Coronary artery (tissue), 2 donors: ENCODE measurements around the gene FAM47C.
"Not testable (repeated sequence)": the region's sequence is repeated elsewhere in the genome, so short reads cannot be mapped to it uniquely, and the experiment has no call there.

Source experiments
- DNase-seq: peaks from one replicate; pipeline ENCODE4 v3.0.0-alpha.2; 2017; ENCODE audit warnings: low spot score
- H3K27ac ChIP-seq, 2 donors: fragments of 200-600 bp; sonication (generic); one replicate each; pipeline ENCODE4 v1.5.1; 2016 to 2019
- H3K4me3 ChIP-seq: fragments of 200-600 bp; sonication (generic); 2 replicates; pipeline ENCODE4 v1.5.1; 2016; ENCODE audit warnings: mild to moderate bottlenecking, moderate library complexity
- TF ChIP-seq, protein P1 (sequence below): fragments of 200-600 bp; sonication (generic); IDR thresholded peaks from one replicate; pipeline ENCODE4 v1.5.1; 2019; ENCODE audit warnings: antibody characterized with exemption

FAM47C gene

DNA sequence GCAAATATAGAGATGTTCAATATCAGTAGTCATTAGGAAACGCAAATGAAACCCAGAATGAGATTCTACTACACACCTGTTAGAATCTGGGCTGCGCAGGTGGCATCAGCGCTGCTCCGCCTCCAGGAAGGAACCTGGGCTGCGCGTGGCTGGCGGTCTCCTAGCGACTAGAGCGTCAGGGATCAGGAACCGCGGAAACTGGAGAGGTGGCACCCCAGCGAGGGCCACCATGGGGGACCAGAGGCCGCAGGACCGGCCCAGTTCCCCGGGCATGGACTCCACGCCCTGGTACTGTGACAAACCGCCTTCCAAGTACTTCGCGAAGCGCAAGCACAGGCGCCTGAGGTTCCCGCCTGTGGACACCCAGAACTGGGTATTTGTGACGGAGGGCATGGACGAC, at the start of gene FAM47C:
FAM47C (plus strand) TSS at position 185 of the 400 bp plus-strand sequence; CDS start at position 230, 45 bp downstream.
- not testable (repeated sequence) for H3K4me3 ChIP-seq, H3K27ac ChIP-seq, DNase-seq

DNA sequence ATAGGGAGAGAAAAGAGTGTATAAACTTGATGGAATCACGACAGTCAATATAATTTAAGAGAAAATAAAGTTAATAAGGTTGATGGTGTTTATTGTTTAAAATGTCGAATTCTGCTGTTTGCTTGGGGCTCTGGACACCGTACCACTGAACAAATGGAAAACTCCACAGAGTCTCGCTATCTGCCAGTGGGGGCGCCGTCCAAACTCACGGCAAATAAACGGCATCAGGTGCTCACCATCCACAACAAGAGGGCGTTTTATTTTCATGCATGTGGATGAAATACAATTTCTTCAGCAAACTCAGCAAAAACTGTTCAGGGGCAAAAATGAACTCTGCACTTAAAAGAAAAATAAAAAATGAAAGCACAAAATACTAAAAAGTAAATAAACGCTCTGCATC, 46.6 kb upstream of the FAM47C start:
- H3K27ac ChIP-seq, result no peak overlapping the region
- no peak overlapping the region for H3K4me3 ChIP-seq
- DNase-seq, result no peak
- TF ChIP-seq, protein P1, sequence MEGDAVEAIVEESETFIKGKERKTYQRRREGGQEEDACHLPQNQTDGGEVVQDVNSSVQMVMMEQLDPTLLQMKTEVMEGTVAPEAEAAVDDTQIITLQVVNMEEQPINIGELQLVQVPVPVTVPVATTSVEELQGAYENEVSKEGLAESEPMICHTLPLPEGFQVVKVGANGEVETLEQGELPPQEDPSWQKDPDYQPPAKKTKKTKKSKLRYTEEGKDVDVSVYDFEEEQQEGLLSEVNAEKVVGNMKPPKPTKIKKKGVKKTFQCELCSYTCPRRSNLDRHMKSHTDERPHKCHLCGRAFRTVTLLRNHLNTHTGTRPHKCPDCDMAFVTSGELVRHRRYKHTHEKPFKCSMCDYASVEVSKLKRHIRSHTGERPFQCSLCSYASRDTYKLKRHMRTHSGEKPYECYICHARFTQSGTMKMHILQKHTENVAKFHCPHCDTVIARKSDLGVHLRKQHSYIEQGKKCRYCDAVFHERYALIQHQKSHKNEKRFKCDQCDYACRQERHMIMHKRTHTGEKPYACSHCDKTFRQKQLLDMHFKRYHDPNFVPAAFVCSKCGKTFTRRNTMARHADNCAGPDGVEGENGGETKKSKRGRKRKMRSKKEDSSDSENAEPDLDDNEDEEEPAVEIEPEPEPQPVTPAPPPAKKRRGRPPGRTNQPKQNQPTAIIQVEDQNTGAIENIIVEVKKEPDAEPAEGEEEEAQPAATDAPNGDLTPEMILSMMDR, result no peak

DNA sequence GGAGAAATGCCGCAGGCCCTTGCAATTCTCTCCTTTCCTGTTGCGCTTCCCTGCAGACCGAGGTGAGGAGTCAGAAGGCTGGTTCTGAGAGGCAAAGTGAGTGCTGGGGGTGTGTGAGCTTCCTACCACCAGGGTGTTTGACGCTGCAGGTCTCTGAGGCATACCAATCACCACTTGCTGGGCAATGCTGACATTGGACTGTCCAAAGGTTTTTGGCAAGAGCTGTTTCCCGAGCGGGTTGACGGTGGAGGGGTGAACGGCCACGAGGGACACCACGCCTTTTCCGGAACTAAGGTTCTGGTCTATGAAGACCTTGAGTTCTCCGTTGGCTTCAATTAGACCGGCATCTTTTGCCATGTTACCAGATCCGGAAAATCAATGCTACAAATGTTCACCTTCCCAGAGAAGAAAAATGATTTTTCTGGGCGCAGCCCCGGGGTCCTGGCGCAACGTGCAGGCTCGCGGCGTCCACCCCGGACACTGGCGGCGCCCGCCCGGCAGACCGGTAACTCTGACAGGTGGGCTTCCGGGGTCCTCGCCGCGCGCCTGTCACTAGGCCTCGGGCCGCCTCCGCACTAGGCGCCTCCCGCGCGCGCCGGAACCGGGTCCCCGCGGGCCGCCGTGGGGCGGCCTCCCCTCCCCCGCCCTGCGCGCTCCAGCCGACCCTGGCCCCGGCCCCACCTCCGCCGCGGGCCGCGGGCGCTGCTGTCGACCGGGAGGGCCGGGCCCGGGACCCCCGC, 44.9 kb upstream of the FAM47C start:
- no peak overlapping the region for H3K27ac ChIP-seq
- DNase-seq, result no peak
- no peak overlapping the region for H3K4me3 ChIP-seq
- TF ChIP-seq, protein P1, result no peak

DNA sequence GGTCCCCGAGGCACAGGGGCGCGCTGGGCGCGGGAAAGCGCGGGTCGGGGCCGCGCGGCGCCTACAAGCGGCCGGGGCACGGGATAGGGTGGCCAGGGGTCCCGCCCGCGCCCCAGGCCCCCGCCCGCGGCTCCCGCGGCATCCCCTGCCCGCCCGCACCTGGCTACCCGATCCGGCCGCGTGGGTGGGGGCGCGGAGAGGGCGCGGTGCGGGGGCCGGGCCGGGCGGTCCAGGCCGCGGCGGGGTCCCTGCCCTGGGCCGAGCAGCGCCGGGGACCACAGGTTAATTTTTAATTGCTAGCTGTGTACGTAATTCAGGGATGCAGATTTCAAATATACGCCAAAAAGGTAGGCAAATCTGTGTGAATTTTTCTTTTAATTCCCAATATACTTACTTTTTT, 44.3 kb upstream of the FAM47C start:
- Histone ChIP-seq H3K27ac (no peak overlapping the region), H3K4me3 (no peak overlapping the region)
- no peak for DNase-seq
- TF ChIP-seq, protein P1, result no peak

DNA sequence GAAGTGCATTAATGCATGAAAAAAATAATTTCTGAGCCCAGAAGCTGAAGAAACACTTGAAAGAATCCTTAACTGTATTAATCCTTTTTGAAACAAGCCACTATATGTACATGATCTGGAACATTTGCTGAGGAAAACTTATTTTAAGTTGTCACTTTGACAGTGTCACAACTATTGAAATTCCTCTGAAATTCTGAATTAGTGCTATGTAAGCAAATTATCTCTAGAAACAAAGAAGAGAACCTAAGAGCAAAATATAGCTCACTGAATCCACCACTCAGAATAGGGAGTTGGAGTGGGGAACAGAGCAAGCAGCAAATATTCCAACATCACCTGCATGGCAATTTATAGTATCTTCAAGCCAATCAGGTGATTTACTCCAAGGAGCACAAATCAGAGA, 34.6 kb upstream of the FAM47C start:
- Histone ChIP-seq H3K4me3 (no peak overlapping the region), H3K27ac (no peak overlapping the region)
- no peak for DNase-seq
- TF ChIP-seq, protein P1, result no peak

DNA sequence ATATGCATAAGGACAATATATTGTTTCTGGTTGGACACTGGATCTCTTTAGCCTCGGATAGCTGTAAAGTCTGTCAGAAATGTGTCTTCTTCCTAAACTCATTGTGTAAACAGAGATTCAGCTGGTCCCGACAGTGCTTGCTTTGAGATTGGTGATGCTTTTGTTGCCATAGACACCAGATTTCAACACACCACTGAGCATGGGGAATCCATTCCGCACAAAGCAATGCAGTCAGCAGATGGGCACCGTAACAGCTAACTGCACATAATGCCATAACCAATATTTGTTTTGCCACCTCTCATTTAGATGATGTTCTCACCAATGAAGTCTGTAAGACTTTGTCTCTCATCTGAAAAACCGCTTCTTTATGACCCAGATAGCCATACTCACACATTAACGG, 33.3 kb upstream of the FAM47C start:
- TF ChIP-seq, protein P1, result no peak
- DNase-seq, result no peak
- Histone ChIP-seq H3K4me3 (no peak overlapping the region), H3K27ac (no peak overlapping the region)

DNA sequence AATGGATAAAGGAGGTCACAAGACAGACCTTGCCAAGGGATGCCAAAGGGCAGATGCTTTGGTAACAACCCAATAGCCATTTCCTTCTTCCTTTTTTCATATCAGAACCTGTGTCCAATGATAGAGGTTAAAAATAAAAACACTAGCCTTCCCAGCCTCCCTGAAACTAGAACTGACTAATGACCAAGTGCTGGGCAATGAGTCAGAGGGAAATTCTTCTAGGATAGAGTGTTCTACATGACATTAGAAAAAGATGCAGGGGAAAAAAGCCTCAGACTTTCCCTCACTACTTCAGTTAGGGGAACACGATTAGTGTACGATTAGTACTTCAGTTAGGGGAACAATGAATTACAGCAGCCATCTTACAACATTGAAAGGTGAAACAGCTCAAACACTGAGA, 29.3 kb upstream of the FAM47C start:
- TF ChIP-seq, protein P1, result no peak
- no peak overlapping the region for H3K4me3 ChIP-seq
- DNase-seq, result no peak
- no peak overlapping the region for H3K27ac ChIP-seq
